Heart right ventricle (tissue), 16 donors: ENCODE results near the gene BLCAP. TPM values are rescaled to one million over a fixed set of nuclear protein-coding genes. Genes with fewer than 3 reads are reported as not detected.

Experiments used
- ATAC-seq, 8 donors: fragments of 200-7000 bp; cut with Tn5 transposase; one replicate each; pipeline ENCODE4 v1.9.1; 2020; ENCODE audit warnings: mild to moderate bottlenecking in 8 of 8, moderate library complexity in 8 of 8, moderate number of reproducible peaks in 1 of 8
- DNase-seq, 2 donors: peaks; one replicate each; pipeline ENCODE4 v3.0.0-alpha.2; 2020
- H3K27ac ChIP-seq, 10 donors: fragments of 200-600 bp; sonication (generic) in 2 of 10; one replicate each; pipeline versions ENCODE4 v1.5.0 to v1.8.0; 2020 to 2022; ENCODE audit warnings: mild to moderate bottlenecking in 3 of 10
- H3K27me3 ChIP-seq, 7 donors: fragments of 200-600 bp; one replicate each; pipeline ENCODE4 v1.8.0; 2021 to 2022; ENCODE audit warnings: mild to moderate bottlenecking in 2 of 7
- H3K36me3 ChIP-seq, 9 donors: fragments of 200-600 bp; sonication (generic) in 1 of 9; one replicate each; pipeline versions ENCODE4 v1.5.0 to v1.8.0; 2020 to 2022; ENCODE audit warnings: mild to moderate bottlenecking in 2 of 9
- H3K4me1 ChIP-seq, 9 donors: fragments of 200-600 bp; sonication (generic) in 1 of 9; one replicate each; pipeline versions ENCODE4 v1.5.0 to v1.8.0; 2020 to 2022; ENCODE audit warnings: mild to moderate bottlenecking in 4 of 9
- H3K4me3 ChIP-seq, 10 donors: fragments of 200-600 bp; sonication (generic) in 2 of 10; one replicate each; pipeline versions ENCODE4 v1.5.0 to v1.8.0; 2020 to 2022; ENCODE audit warnings: mild to moderate bottlenecking in 7 of 10, moderate library complexity in 2 of 10
- H3K9me3 ChIP-seq, 11 donors: fragments of 200-600 bp in 10 of 11; sonication (generic) in 2 of 11; one replicate each; pipeline versions ENCODE4 v1.5.0 to v1.8.0; 2013 to 2022; ENCODE audit warnings: mild to moderate bottlenecking in 2 of 11, control low read depth in 1 of 11, moderate library complexity in 1 of 11
- CTCF ChIP-seq, 9 donors: fragments of 200-600 bp; sonication (generic) in 2 of 9; IDR thresholded peaks; one replicate each; pipeline versions ENCODE4 v1.5.0 to v1.8.0; 2021 to 2022; ENCODE audit warnings: antibody characterized with exemption in 9 of 9, mild to moderate bottlenecking in 5 of 9, moderate library complexity in 1 of 9
- WGBS, 2 donors: extraction: QIAGEN DNeasy Blood & Tissue Kit; methylation state at CpG; one replicate each; pipeline ENCODE4 v1.1.7; 2013; ENCODE audit warnings: inconsistent platforms in 1 of 2; 5-methylcytosine and 5-hydroxymethylcytosine counted together
- intact Hi-C, 10 donors: fragments of 100-400 bp; cut with DNase I; formaldehyde crosslinking; loops; one replicate each; pipeline versions ENCODE4 v1.11.1 to v1.14.2; 2022
- polyA plus RNA-seq, 2 donors: library from polyadenylated mRNA; stranded (reverse); fragments of 200-250 nt; gene quantifications; one replicate each; pipeline ENCODE4 v1.2.3, GENCODE V29; 2013
- total RNA-seq, 10 donors: library from RNA; stranded (reverse); fragmentation: NEBNext Ultra II Directional in 3 of 10; extraction: Animal tissue kit (Norgen Biotek cat#: 25700) in 3 of 10; gene quantifications; one replicate each; pipeline versions ENCODE4 v1.2.1 to v1.2.4, GENCODE V29; 2021 to 2023
- donor health status: Arrhythmogenic right ventricular cardiomyopathy.
- donor health status: ischemic (EF 13 %, LVEDD 7.1; RV severe dilation, severe dysfunction).
- donor health status: healthy with polysubstance abuse.
- donor health status: DM: no; HTN: yes; CAD: no.
- donor health status: DM: no; HTN: no; CAD: no.
- donor health status: ischemic (EF 25% LVEDD 6.9; RV normal size, moderate dysfunction).
- donor health status: ischemic (EF 25% LVEDD 5.7; RV mildly dilated, moderate dysfunction).
- donor health status: healthy.
- donor health status: DM: yes; HTN: yes; CAD: no.
- donor health status: Ischemic cardiomyopathy.
- donor health status: ischemic (EF 35%, LVEDD 5.7; RV mildly dilated, moderate dysfunction).
- donor health status: nonischemic (EF 11% LVEDD 7.7; RV severe dilation, severe dysfunction).
- donor health status: DM: yes; HTN: yes; CAD: no.
- donor health status: PGD.
- donor health status: ischemic (EF 29% LVEDD 5.4; RV normal size, mild dysfunction).
- donor health status: nonischemic (EF 23%, LVEDD 6.1; RV moderate dilation, normal function).

Gene BLCAP
- total and polyA plus RNA-seq, 12 donors, result 66.1 to 106 (median 82.9) TPM

GRCh38 chr20:37519508-37520418, 7.9 kb downstream of the BLCAP start:
- Histone ChIP-seq H3K27me3 (no peaks in the 10 kb centered on the region), H3K27ac (peak overlapping the region; percentile 5 to 79 (median 60)), H3K4me3 (peak overlapping the region in 1 of 10 donors; percentile 5), H3K4me1 (peaks cover 21 to 97% (median 73%) of the 10 kb centered on the region in 9 donors), H3K9me3 (no peaks in the 10 kb centered on the region), H3K36me3 (peaks cover 0 to 50% (median 8%) of the 10 kb centered on the region in 9 donors)
- peak; percentile 13 to 65 (median 41) for ATAC-seq
- 72 to 73% methylated on average over 39 of the region's 39 CpGs for WGBS, 2 donors
- DNase-seq, result peak in 1 of 2 donors; percentile 24
- intact Hi-C loops, result no loop called here
- peak in 1 of 9 donors; percentile 10 for TF ChIP-seq CTCF (IDR thresholded peaks at IDR 0.05)

GRCh38 chr20:37518606-37519507, 8.8 kb downstream of the BLCAP start:
- 53 to 56% methylated on average over 30 of the region's 30 CpGs for WGBS, 2 donors
- H3K4me1 ChIP-seq, result peaks cover 14 to 97% (median 69%) of the 10 kb centered on the region in 9 donors
- H3K27ac ChIP-seq, result peak overlapping the region; percentile 5 to 79 (median 60)
- no peaks in the 10 kb centered on the region for H3K27me3 ChIP-seq
- peak; percentile 58 to 70 for DNase-seq
- H3K9me3 ChIP-seq, result no peaks in the 10 kb centered on the region
- peak overlapping the region in 1 of 10 donors; percentile 5 for H3K4me3 ChIP-seq
- ATAC-seq, result peak; percentile 48 to 85 (median 67)
- intact Hi-C loops, result no loop called here
- H3K36me3 ChIP-seq, result peaks cover 0 to 59% (median 13%) of the 10 kb centered on the region in 9 donors
- no peak for TF ChIP-seq CTCF (IDR thresholded peaks at IDR 0.05)

- intact Hi-C loops, result no loop called here
- H3K4me1 ChIP-seq, result peaks cover 14 to 94% (median 69%) of the 10 kb centered on the region in 9 donors
- H3K27ac ChIP-seq, result peak overlapping the region in 2 of 10 donors; percentile 72 to 79
- ATAC-seq (no peak), DNase-seq (no peak)
- WGBS, 2 donors, result 82 to 84% methylated on average over 7 of the region's 7 CpGs
- no peak overlapping the region for H3K4me3 ChIP-seq
- H3K9me3 ChIP-seq, result no peaks in the 10 kb centered on the region
- H3K36me3 ChIP-seq, result peaks cover 0 to 67% (median 21%) of the 10 kb centered on the region in 9 donors
- H3K27me3 ChIP-seq, result no peaks in the 10 kb centered on the region
- no peak for TF ChIP-seq CTCF (IDR thresholded peaks at IDR 0.05)
These were observed 9.6 kb downstream of the BLCAP start for GRCh38 chr20:37518059-37518458.
